ENCODE results near the gene HMCN2.

HMCN2 gene

DNA sequence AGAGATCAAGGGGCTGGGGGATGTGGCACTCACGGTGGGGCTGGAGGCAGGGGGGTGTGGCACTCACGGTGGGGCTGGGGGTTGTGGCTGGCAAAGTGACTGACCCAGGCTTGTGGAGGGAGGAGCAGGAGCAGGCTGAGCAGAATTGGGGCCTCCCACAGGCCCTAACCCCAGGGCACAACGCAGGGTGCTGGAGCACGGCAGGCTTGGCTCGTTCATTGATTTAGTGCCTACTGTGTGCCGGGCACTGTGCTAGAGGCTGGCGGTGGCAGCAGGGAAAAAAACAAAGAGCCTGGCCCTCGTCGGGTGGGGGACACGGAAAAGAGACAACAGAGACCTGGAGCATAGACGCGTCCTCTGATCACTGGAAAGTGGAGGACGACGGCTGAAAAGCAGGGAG is 80.9 kb downstream of the HMCN2 start:
- DNase-seq (ENCODE audit: low read depth), result no peak

DNA sequence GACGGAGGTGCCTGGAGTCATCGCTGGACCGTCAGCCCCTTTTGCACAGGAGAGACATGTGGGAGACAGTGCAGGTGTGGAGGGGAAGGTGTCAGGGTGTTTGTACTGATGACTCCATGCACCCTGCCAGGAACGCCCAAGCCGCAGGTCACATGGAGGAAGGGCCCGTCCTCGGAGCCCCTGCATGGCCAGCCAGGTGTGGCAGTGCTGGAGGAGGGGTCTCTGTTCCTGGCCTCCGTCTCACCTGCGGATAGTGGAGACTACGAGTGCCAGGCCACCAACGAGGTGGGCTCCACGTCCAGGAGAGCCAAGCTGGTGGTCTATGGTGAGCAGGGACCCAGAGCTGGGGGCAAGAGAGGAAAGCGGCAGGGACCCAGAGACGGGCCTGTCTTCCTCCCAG is 81.5 kb downstream of the HMCN2 start:
- DNase-seq (ENCODE audit: low read depth), result no peak

DNA sequence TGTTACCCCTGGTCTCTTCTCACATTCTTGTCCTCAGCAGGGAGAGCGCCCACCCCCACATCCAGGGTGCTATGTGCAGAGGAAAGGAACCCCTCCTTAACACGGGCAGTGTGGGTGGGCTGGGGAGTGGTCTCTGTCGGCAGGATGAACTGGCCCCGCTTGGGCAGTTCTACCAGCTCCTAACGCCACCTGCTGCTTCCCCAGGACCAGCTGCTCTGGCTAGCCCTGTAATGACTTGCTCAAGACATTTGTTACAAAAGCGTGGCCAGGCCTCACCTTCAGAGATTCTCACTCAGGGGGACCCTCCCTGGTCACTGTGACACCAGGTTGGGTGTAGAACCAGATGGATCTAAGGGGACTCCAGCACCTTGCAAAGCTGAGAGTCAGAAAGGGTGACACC is 82.4 kb downstream of the HMCN2 start:
- DNase-seq (ENCODE audit: low read depth), result no peak

DNA sequence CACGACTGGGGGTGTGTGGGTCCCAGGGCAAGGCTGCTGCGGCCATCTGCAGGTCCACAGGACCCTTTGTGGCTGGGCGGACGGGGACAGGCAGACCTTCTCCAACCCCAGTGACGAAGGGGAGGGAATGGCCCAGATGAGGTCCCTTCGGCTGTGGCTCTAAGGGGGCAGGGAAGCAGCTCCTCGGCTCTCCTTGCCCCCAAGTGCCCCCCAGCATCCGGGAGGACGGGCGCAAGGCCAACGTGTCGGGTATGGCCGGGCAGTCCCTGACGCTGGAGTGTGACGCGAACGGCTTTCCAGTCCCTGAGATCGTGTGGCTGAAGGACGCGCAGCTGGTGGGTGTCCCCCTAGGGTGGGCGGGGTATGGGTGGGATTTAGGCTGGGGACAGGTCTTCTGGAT is 82.8 kb downstream of the HMCN2 start:
- no peak for DNase-seq (ENCODE audit: low read depth)

DNA sequence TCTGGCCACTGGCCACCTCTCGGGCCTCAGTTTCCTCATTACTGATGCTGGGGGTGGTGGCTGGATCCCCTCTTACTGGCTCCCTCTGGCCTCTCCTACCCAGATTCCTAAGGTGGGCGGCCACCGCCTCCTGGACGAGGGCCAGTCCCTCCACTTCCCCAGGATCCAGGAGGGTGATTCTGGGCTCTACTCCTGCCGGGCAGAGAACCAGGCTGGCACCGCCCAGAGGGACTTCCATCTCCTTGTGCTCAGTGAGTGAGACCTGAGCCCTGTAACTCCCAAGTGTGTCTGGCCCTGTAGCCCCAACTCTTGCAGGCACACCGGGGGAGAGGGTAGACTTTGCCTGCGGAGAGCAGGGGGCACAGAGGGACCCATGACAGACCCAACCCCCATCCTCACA is 83.3 kb downstream of the HMCN2 start:
- no peak for DNase-seq (ENCODE audit: low read depth)

DNA sequence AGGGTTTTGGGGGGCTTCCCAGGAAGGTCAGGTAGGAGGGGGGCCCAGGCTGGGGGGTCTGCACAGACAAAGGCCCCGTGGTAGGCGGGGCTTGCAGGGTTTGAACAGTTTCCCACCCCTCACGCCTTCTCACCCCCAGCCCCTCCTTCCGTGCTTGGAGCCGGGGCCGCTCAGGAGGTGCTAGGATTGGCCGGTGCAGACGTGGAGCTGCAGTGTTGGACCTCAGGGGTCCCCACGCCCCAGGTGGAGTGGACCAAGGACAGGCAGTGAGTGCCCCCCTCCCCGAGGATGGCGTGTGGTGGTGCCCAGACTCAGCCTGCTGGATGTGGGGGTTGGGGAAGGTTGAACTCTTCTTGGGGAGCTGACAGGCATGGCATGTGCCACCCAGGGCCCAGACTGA is 83.8 kb downstream of the HMCN2 start:
- no peak for DNase-seq (ENCODE audit: low read depth)

DNA sequence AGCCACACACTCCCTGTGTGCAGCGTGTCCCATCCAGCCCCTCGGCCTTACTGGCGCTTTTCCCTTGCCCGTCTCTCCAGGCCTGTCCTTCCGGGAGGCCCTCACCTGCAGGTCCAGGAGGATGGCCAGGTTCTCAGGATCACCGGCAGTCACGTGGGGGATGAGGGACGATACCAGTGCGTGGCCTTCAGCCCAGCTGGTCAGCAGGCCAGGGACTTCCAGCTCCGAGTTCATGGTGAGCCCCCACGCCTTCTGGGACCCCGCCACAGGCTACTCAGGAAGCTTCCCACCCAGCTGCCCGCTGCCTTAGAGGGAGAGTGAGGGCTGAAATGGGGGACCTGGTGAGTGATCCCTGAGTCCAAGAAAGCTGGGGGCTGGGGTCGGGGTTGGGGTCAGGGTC is 85.8 kb downstream of the HMCN2 start:
- DNase-seq (ENCODE audit: low read depth), result no peak

DNA sequence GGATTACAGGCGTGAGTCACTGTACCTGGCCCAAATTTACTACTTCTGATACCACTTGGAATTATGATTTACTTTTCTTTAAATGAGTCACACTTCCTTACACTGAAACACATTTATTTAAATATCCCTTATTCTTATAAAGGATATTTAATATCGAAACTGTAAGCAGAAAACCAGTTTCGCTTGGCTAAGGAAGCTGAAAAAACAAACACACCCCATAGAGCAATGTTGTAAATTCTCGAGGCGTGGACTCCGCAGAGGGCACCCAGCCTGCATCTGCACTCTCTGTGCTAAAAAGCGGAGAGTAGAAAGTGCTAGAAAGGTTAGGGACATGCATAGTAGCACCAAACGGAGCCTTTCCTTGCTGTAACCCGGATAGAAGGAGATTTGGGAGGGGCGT is 86.5 kb downstream of the HMCN2 start:
- DNase-seq (ENCODE audit: low read depth), result no peak

DNA sequence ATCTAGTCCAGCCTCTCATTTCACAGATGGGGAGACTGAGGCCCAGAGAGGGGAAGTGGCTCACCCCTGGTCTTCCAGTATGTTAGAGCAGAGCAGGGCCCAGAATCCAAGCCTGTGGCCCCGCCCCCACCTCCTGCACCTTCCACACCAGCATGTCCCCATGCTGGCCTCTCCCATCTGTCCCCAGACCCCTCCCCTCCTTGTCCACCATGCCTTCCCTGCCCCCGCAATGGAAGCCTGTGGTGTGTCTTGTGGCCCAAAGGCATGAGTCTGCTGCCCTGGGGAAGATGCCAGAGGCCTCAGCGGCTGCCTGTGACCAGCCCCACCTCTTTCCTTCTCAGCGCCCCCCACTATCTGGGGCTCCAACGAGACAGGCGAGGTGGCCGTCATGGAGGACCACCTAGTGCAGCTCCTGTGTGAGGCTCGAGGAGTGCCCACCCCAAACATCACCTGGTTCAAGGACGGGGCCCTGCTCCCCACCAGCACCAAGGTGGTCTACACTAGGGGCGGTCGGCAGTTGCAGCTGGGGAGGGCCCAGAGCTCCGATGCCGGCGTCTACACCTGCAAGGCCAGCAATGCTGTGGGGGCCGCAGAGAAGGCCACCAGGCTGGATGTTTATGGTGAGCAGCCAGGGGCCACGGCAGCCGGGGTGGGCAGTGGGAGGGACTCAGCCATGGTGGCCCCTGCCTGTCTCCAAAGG is 87.2 kb downstream of the HMCN2 start:
- DNase-seq (ENCODE audit: low read depth), result no peak

DNA sequence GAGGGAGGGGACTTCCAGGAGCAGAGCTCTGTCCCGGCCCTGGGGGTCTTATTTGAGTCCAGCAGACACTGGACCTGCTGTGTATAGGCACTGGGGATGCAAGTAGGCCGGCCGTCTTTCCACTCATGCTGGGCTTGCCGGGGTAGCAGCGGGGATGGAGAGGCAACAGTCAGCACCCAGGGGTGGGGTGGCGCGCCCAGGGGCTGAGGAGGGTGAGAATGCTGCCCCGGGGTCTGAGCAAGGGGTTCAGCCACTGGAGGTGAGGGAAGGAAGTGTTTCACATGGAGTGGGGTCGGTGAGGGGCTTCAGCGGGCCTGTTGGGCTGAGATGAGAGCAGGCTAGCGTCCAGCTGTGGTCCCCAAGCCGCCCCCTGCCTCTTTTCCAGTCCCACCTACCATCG is 88.8 kb downstream of the HMCN2 start:
- no peak for DNase-seq (ENCODE audit: low read depth)

DNA sequence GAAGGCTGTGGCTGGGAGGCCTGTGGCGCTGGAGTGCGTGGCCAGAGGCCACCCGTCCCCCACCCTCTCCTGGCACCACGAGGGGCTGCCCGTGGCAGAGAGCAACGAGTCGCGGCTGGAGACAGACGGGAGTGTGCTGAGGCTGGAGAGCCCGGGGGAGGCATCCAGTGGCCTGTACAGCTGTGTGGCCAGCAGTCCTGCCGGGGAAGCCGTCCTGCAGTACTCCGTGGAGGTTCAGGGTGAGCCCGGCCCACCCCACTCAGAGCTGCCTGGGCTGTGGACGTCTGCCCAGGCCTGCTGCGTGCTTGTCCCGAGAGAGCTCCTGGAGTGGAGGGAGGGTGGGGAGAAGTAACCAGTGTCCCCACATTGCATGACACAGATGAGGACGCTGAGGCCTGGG is 89.2 kb downstream of the HMCN2 start:
- DNase-seq (ENCODE audit: low read depth), result no peak

DNA sequence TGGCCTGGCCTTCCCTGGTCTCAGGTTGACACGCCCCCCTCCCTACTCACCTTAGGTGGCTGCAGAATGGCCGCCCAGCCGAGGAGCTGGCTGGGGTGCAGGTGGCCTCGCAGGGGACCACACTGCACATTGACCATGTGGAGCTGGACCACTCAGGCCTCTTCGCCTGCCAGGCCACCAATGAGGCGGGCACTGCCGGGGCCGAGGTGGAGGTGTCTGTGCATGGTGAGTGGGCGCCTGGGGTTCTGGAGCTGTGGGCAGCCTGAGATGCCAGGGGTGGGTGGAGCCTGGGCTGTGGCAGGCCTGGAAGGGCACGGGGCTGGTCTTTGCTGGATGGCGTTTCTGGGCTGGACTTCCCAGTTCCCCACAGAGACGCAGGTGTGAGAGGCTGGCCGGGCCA is 90.5 kb downstream of the HMCN2 start:
- no peak for DNase-seq (ENCODE audit: low read depth)

DNA sequence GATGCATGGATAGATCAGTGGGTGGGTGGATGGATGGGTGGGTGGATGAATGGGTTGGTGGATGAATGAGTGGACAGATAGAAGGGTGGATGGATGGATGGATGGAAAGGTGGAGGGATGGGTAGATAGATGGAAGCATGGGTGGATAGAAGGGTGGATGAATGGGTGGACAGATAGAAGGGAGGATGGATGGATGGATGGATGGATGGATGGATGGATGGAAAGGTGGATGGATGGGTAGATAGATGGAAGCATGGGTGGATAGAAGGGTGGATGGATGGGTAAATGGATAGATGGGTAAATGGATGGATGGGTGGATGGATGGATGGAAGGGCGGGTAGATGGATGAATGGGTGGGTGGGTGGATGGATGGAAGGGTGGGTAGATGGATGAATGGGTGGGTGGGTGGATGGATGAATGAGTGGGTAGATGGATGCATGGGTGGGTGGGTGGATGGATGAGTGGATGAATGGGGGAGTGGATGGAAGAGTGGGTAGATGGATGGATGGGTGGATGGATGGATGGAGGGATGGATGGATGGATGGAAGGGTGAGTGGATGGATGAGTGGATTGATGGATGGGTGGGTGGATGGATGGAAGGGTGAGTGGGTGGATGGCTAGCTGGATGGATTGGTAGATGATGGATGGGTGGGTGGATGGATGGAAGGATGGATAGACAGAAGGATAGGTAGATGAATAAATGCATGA is 91.5 kb downstream of the HMCN2 start:
- DNase-seq (ENCODE audit: low read depth), result no peak

DNA sequence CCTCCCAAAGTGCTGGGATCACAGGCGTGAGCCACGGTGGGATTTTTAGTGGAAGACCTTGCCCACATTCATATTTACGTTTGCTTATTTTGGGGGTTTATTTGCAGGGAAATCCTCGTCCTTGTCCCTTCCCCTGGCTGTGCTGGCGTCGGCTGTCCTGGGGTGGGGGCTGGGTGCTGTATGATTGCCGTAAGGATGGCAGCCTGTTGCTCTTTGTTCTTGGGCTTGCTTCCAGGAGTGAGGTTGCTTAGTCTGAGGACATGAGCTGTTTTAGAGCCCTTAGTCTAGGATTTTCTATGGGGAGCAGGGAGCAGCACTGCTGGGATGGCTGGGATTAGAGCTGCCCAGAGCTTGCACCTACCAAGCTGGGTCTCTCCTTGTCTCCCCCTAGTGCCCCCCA is 93.4 kb downstream of the HMCN2 start:
- DNase-seq (ENCODE audit: low read depth), result no peak

DNA sequence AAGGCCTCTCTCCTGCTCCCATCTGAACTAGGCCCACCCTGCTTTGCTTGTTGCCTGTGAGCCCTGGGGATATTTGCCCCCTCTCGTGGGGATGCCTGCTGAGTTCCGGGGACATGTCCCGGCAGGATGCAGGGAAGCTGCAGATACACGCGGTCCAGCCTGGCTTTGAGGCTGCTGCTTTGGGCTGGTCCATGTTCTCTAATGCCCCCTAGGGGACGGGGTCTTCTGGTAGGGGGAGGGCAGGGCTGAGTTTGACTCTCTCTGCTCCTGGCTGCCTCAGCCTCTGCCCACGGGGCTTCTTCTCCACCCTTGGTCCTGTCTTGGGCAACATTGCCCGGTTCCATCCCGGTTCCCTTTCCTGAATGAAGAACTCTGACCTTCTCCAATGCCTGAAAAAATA is 94.3 kb downstream of the HMCN2 start:
- DNase-seq (ENCODE audit: low read depth), result no peak

DNA sequence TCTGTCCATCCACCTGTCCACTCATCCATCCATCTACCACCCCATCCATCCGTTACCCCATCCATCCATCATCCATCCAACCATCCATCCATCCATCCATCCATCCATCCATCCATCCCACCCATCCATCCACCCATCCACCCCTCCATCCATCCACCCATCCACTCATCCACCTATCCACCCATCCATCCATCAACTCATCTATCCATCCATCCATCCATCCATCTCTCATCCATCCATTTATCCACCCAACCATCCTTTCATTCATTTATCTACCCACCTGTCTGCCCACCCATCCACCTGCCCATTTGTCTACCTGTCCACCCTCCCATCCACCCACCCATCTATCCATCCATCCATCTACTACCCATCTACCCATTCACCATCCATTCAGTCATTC is 95.1 kb downstream of the HMCN2 start:
- no peak for DNase-seq (ENCODE audit: low read depth)

DNA sequence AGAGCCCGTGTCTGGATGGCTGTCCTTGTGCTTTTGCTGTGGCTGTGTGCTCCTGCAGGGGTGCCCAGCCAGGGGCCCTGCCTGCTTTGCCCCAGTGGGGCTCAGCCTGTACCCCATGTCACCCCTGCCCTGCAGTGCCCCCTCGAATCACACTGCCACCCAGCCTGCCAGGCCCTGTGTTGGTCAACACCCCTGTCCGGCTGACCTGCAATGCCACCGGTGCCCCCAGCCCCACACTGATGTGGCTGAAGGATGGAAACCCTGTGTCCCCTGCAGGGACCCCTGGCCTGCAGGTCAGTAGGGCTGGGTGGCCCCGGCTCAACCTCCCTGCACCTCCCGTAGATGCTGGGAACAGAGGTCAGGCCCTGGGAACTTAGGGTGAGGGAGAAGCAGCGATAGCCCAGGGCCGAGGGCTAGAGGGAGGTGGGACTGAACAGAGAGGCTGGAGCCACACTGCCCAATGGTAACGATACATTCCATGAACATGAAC is 96.4 kb downstream of the HMCN2 start:
- no peak for DNase-seq (ENCODE audit: low read depth)

DNA sequence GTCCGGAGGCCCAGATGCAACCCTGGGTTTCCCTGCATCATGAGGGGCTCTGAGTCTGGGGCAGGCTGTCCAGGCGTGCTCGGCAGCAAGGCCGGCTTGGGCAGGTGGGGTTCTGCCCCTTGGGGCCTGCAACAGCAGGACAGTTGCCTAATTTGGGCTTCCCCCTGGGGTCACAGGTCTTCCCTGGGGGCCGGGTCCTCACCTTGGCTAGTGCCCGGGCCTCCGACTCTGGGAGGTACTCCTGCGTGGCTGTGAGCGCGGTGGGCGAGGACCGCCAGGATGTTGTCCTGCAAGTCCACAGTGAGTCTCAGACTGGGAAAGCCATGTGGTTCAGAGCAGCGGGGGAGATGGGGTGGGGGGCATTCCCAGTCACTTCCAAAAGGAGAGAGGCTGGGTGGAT is 97.1 kb downstream of the HMCN2 start:
- DNase-seq (ENCODE audit: low read depth), result no peak

DNA sequence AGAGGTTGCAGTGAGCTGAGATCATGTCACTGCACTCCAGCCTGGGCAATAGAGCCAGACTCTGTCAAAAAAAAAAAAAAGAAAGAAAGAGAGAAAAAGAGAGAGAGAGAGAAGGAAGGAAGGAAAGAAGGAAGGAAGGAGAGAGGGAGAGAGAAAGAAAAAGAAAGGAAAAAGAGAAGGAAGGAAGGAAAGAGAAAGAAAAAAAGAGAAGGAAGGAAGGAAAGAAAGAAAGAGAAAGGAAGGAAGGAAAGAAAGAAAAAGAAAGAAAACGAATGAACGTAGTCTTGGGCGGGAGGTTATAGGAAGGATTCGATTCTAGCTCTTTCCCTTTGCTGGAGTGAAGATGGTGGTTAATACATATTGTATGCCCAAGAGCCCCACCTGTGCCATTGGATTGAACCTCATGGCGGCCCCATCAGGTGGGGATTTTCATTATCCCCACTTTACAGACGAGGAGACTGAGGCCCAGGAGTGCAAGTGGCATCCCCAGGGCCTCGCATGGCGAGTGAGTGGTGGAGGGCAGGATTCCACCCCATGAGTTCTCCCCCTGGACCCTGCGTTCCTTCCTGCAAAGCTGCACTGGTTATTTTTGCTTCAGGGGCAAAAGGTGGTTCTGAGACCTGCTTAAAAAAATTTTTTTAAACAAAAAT is 98.3 kb downstream of the HMCN2 start:
- DNase-seq (ENCODE audit: low read depth), result no peak

DNA sequence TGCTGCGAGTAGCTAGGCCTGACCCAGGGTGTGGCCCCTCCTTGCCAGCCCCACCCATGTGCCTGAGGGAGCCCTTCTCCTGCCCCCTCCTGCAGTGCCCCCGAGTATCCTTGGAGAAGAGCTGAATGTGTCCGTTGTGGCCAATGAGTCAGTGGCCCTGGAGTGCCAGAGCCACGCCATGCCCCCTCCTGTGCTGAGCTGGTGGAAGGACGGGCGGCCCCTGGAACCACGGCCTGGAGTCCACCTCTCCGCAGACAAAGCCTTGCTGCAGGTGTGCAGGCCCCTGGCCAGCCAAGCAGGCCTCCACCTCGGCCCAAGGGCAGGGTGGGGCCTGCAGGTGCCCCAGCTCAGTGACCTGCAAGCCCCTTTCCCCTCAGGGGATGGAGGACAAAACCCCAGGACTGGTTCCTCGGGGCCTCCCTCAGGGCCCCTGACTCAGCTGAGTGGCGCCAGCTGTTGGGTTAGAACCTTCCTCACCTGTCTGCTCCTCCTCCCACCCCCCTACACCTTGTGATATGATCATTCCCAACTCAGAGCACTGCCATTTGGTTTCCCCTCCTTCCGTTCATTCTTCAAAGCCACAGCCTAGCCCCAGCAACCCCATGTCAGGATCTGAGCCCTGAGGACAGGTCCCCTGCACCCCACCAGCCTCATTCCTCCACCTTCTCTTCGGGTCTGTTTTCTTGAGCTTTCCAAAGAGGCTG is 99.2 kb downstream of the HMCN2 start:
- no peak for DNase-seq (ENCODE audit: low read depth)

DNA sequence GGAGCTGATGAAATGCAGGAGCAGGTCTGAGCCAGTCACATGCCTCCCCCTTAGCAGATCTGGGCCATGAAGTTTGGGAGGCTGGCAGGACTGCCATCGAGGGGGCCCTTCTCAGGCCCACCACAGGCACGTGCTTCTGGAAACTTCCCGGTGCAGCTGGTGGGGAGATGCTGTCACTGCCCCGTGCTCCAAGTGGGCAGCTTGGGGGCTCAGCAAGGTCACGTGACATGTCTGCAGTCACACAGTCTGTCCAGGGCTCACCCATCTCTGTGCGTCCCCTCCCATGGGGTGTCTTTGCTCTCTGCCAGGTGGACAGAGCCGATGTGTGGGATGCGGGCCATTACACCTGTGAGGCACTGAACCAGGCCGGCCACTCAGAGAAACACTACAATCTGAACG is 99.8 kb downstream of the HMCN2 start:
- no peak for DNase-seq (ENCODE audit: low read depth)

DNA sequence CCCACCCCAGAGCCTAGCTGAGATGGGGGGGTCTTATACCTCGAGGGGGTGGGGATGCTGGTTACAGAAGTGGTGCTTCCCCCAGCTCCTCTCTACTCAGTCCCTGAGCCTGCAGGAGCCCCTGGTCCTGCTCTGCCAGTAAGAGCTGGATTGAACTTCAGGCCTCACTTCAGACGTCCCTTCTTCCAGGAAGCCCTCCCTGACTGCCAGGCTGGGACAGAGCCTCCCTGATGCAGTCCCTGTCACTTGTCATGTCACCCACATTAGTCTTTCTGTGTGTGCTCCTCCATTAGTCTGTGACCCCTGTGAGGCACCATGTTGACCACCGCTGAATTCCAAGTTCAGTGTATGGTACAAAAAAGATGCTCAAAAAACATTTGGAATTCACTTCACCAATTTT is 100.5 kb downstream of the HMCN2 start:
- DNase-seq (ENCODE audit: low read depth), result no peak
